GM18858 (cell line): Measurements from ENCODE around the gene ZFP36.

ENCODE experiments used
- ATAC-seq: cut with Tn5 transposase; IDR thresholded peaks from one replicate; pipeline ENCODE4 v1.9.1; 2021; ENCODE audit not compliant: unreplicated experiment

Gene ZFP36

DNA sequence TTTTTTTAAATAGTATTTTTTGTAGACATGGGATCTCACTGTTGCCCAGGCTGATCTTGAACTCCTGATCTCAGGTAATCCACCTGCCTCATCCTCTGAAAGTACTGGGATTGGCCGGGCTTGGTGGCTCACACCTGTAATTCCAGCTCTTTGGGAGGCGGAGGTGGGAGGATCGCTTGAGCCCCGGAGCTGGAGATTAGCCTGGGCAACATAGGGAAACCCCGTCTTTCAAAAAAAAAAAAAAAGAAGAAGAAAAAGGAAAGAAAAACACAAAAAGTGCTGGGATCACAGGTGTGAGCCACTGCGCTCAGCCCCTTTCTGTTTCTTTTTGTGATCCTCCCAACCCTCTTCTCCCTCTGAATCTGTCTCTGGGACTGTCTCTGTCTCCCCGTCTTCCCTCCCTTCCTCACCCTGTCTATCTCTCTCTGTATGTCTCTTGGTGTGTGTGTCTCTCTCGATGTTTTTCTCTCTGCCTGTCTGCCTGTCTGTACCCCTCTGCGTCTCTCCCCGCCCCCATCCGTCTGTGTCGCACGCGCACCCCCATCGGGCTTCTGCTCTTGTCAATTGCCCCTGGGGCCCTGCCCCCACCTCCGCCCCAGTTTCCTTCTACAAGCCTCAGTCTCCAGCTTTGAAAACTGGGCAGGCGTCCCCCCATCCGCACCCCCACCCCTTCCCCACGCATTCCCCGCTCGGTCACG lies 540 bp upstream of the ZFP36 start:
- no peak for ATAC-seq

DNA sequence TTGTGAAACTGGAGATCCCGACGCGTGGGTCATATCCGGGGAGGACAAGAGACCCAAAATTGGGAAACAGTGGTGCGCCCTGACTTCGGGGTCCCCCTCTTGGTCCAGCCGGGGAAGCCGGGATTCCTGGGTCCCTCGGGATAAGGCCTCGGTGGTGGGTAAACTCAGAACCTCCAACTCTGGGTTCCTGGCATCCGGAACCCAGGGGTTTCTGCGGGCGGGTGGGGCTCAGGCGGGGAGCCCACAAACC lies 688 bp downstream of the ZFP36 start:
- no peak for ATAC-seq

DNA sequence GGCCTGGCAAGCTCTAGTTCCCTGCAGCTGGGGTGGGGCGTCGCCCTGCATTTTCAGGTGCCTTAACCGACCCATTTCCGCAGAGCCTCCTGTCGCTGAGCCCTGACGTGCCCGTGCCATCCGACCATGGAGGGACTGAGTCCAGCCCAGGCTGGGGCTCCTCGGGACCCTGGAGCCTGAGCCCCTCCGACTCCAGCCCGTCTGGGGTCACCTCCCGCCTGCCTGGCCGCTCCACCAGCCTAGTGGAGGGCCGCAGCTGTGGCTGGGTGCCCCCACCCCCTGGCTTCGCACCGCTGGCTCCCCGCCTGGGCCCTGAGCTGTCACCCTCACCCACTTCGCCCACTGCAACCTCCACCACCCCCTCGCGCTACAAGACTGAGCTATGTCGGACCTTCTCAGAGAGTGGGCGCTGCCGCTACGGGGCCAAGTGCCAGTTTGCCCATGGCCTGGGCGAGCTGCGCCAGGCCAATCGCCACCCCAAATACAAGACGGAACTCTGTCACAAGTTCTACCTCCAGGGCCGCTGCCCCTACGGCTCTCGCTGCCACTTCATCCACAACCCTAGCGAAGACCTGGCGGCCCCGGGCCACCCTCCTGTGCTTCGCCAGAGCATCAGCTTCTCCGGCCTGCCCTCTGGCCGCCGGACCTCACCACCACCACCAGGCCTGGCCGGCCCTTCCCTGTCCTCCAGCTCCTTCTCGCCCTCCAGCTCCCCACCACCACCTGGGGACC lies 1.2 kb downstream of the ZFP36 start:
- ATAC-seq: no peak

DNA sequence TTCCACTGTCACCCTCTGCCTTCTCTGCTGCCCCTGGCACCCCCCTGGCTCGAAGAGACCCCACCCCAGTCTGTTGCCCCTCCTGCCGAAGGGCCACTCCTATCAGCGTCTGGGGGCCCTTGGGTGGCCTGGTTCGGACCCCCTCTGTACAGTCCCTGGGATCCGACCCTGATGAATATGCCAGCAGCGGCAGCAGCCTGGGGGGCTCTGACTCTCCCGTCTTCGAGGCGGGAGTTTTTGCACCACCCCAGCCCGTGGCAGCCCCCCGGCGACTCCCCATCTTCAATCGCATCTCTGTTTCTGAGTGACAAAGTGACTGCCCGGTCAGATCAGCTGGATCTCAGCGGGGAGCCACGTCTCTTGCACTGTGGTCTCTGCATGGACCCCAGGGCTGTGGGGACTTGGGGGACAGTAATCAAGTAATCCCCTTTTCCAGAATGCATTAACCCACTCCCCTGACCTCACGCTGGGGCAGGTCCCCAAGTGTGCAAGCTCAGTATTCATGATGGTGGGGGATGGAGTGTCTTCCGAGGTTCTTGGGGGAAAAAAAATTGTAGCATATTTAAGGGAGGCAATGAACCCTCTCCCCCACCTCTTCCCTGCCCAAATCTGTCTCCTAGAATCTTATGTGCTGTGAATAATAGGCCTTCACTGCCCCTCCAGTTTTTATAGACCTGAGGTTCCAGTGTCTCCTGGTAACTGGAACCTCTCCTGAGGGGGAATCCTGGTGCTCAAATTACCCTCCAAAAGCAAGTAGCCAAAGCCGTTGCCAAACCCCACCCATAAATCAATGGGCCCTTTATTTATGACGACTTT lies 2.0 kb downstream of the ZFP36 start:
- ATAC-seq: no peak

DNA sequence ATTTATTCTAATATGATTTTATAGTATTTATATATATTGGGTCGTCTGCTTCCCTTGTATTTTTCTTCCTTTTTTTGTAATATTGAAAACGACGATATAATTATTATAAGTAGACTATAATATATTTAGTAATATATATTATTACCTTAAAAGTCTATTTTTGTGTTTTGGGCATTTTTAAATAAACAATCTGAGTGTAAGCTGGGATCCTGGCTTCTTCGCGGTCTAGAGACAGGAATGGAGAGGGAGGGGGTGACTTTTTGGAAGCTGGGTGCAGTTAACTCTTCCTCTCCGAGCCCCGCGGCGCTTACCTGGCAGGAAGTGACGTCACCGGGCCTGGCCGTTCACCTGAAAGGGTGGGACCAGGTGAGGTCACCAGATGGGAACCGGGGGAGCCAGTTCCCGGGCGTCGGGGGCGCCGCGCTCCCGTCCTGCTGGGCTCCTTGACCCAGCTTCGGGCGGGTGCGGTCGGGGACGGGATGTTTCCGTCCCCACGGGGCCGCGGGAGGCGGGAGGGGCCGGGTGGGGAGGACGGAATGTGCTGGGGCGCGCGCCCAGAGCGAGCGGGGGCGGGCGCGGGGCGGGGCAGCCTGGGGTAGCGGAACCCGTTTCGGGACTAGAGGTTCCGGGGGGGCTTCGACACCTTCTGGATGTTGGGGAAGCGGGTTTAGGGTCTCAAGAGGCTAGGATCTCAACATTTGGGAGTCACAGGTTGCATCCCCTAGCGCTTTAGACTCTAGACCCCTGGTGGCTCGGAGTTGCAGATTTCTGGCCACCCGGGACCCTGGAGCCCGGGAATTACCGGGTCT lies 2.8 kb downstream of the ZFP36 start:
- ATAC-seq: no peak

DNA sequence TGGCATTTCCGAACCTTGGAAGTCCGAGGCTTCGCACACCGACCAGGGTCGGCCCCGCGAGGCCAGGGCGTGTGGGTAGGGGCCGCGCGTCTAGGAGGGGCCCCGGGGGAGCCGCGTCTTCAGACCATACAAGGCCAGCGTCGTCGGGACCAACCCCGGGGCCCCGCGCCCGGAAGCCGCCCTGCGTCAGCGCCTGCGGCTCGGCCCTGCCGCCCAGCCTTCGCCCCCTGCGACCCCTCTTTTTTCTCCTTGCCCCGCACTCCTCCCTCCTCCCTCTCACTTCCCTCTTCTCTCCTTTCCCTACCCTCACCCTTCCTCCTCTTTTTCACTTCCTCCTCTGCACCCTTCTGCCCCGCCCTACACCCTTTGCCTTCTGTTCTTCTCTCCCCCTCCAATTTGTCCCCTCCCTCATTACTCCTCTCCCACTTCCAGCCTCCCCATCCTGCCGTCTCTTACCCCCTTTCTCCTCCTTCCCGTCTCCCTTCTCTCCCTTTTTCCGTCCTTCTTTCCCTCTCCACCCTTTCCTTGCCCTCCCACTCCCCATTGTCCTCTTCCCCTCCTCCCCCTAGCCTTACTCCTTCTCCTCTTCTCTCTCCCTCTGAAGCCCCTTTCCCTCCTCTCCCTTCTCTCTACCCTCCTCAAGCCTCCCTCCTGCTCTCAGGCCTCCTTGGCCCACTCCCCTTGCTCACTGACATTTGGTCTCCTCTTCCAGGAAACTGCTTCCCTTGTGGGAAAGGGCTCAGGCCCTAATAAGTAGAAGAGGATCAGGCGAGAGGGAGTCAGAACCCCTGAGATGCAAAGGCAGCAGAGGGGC lies 3.6 kb downstream of the ZFP36 start:
- no peak for ATAC-seq

DNA sequence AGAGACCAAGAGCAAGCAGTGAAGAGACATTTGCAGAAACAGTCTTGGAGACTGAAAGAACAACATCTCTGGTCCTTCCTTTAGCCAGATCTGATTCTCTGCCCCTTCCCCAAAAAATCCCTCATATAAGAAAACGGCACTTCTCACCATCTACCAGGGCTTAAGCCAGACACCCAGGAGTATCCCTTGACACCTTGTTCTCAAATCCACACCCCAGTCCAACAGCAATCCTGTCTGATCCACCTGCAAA lies 4.1 kb downstream of the ZFP36 start:
- no peak for ATAC-seq

DNA sequence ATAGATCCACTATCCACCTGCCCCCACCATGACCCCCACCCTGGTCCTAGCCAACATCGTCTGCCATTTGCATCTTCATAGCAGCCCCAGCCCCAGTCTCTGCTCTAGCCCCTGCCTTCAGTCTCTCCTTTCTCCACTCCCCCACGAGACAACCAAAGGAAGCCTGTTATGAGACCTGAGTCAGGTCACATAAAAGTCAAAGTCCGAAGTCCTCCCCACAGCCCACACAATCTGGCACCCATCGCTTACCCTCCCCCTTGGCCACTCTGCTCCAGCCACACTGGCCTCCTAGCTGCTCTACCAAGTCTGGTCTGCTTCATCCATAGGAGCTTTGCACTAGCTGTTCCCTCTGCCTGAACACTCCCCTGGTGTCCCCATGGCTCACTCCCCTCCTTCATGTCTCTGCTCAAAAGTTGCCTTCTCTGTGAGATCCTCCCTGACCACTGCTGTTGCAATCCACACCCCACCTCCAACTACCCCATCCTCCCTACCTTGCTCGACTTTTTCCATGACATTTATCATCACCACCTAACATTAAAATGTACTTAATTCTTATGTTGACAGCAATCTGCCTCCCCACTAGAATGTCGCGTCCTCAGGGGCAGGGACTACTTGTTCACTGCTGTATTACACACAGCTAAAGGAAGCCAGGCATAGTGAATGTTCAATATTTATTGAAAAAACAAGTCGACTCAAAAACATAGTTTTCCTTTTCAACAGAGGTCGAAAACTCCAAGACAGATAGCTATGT lies 4.6 kb downstream of the ZFP36 start:
- ATAC-seq: no peak

DNA sequence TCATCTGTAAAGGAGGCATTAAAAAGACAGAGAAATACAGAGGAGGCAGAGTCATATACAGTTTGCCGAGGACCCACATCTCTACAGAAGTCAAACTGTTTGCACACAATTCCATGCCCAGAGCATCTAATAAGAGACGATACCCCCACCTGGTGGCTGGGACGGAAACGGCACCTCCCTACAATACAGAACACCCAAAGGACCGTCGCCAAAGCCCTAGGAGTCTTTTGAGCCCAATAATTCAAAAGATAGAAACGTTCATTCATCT lies 5.1 kb downstream of the ZFP36 start:
- ATAC-seq: peak; percentile 10

DNA sequence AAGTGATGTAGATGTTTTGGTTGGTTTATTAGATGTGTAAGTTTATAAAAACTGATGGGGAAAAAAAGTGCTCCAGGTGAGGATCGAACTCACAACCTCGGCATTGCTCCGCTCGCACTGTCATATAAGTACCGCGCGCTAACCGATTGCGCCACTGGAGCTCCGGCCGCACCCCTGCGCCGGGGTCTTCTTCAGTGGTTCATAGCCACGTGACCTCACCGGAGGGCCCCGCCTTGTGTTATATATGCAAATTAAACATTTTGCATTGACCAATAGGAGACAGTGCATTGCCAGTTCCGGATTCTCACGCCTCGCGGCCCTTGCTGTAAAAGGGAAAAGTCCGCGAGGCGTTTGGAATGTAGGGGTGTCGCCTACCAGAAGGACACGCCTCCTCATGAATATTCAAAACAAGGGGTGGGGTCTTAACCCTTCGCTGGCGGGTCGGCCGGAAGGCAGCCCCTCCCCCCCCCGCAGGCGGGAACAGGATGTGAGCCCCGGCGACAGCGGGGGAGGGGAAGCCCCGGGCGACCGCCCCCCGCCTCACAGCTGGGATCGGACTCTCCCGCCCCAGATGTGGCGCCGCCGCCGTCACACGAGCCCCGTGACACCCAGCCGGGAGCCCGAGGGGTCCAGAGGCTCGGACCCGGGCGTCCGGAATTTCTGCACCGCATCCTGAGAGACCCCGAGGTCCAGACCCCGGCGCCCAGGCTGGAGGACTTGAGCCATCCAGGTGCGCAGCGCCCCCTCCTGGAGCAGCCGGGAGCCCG lies 5.6 kb downstream of the ZFP36 start, which contains the start of gene PLEKHG2:
Gene PLEKHG2 (plus strand): TSS at position 570 of the 767 bp plus-strand sequence. CDS start 1,418 bp downstream, outside the sequence.
- ATAC-seq: peak; percentile 50

DNA sequence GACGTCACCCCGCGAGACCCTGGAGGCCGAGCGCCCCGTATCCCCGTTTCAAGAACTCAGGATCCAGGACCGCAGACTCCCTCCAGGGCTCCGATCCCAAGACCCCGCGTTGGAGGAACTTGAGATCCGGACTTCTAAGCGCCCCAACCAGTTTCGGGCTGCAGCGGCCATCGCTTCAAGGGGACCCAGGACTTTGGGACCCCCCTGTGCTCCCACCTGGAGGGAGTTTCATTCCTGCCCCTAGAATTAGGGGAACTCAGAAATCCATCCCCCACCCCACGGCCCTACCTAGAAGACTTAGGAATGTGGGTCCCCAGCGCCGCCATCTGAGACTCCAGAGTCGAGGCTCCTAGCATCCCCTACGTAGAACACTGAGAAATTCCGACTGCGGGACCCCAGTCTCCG lies 6.2 kb downstream of the ZFP36 start:
- ATAC-seq: no peak

DNA sequence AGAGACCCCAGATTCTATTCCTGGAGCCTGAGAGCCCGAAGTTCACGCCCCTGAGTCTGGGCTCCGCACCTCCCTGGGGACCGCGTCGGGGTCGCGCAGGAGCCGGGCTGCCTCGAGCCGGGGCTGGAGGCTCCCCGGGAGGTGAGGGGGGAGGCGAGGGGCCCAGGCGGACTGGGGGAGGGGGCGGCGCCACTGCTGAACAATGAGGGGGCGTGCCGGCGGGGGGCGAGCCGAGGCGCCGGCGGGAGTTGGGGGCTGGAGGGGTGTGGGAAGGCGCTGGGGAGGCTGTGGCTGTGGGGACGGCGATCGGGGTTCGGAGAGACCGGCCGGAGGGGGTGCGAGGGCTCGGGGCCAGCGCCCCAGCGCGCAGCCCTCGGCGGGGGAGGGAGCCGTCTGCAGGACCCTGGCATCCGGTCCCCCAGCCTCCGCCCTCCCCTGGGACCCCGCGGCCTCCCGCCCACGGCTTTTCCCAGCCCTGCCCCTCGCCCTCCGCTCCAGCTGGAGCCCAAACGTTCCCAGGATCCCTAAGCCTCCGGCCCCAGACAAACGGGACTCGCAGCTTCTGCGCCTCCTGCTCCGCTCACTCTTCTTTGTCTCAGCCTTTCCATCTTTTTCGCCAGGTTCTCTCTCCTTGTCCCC lies 6.7 kb downstream of the ZFP36 start:
- ATAC-seq: no peak

DNA sequence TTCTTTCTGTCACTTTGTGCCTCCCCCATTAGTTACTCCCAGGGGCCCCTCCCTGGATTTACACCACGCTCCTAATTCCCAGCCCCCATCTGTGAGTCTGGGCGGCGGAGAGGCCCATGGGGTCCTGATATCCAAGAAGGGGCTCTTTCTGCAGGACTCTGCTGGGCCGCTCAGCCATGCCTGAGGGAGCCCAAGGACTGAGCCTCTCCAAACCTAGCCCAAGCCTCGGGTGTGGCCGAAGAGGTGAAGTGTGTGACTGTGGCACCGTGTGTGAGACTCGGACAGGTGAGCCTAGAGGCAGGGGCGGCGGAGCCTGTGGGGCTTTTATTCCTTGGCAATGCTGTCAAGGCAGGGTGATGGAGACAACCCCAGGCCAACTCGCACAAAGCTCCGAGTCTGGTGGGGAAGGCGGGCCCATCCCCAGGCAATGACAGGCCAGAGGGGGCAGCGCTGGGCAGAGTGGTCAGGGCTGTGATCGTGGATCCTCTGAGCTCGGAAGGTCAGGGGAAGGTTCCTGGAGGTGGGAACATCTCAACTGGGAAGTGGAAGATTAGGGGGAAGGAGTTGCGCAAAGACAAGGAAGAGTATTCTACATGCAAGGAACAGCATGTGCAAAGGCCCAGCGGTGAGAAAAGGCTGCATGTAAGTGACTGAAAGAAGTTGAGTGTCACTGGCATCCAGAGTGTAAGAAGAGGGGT lies 7.4 kb downstream of the ZFP36 start:
- no peak for ATAC-seq

DNA sequence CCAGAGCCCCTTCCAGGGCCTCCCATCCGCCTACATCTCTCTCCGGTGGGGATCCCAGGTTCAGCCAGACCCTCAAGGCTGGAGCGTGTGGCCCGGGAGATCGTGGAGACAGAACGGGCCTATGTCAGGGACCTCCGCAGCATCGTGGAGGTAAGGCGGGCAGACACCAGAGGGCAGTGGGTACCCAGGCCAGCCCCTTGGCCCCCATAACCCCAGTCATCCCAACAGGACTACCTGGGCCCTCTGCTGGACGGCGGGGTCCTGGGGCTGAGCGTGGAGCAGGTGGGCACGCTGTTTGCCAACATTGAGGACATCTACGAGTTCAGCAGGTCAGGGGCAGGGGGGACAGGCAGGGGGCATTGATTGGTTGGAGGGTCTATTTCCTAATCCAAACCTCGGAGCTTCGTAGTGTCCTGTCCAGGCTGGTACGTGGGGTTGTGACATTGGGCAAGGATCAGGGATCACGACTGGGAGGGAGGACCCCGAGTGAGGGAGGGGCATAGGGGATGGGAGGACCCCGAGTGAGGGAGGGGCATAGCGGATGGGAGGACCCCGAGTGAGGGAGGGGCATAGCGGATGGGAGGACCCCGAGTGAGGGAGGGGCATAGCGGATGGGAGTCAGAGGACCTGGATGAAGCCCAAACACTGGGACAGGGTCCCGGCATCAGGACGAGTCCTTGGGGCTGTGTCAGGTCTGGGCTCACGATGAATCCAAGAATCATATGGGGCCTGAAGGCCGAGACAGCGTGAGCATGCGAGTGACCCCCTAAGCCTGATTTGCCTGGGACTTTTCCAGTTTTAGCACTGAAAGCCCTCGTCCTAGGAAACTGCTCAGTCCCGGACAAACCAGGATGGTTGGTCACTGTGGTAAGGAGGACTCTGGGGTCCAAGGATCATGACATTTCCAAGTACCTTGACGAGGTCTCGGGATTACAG lies 8.7 kb downstream of the ZFP36 start:
- no peak for ATAC-seq

DNA sequence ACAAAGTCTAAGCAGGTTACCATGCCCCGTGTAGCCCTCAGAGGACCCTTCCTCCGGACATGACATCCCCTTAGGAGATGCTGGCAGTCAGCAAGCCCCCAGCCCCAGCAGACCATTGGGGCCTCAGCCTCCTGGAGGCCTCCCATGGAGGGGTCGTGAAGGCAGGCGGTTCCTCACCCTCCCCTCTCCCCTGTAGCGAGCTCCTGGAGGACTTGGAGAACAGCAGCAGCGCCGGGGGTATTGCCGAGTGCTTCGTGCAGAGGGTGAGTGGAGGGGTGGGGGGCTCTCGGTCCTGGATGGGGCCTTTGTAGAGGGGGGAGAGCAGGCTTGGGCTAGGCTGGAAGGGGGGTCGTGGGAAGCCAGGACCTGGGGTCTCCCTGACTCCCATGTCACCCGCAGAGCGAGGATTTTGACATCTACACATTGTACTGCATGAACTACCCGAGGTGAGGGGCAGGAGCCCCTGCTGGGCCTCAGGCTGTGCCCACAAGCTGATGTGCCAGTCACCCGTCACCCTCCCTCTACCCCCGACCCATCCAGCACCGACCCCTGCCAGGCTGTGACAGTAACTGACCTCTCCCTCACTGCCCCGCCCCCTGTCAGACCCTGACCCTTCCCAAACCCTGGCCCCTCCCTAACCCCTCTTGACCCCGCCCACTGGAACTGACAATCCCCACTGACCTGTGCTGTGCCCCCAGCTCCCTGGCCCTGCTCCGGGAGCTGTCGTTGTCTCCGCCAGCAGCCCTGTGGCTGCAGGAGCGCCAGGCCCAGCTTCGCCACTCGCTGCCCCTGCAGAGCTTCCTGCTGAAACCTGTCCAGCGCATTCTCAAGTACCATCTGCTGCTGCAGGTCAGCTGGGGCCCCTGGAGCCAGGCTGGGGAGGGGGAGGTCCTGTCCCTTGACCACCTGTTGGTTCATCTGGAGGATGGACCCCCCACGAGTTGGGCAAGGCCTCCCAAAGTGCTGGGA lies 9.8 kb downstream of the ZFP36 start:
- no peak for ATAC-seq
